Trophoblast cell (in vitro differentiated cells and primary cell): ENCODE measurements around the gene BBX.

Experiments used
- DNase-seq, 2 donors: peaks; one replicate each; pipeline ENCODE4 v3.0.0-alpha.2; 2016
- H2AFZ ChIP-seq: 2 replicates; pipeline ENCODE4 v1.6.1; 2013; ENCODE audit warnings: low read length, moderate library complexity, mild to moderate bottlenecking; ENCODE audit not compliant: insufficient read depth, poor library complexity
- H2AK5ac ChIP-seq: 2 replicates; pipeline ENCODE4 v1.6.1; 2013; ENCODE audit warnings: mild to moderate bottlenecking, low read length
- H2BK120ac ChIP-seq: 2 replicates; pipeline ENCODE4 v1.6.1; 2013; ENCODE audit warnings: low read length, mild to moderate bottlenecking, moderate library complexity; ENCODE audit not compliant: insufficient read depth, poor library complexity
- H2BK12ac ChIP-seq: 2 replicates; pipeline ENCODE4 v1.6.1; 2013; ENCODE audit warnings: mild to moderate bottlenecking, low read length, moderate library complexity
- H2BK5ac ChIP-seq: 2 replicates; pipeline ENCODE4 v1.6.1; 2013; ENCODE audit warnings: low read length, low read depth, moderate library complexity, mild to moderate bottlenecking; ENCODE audit not compliant: poor library complexity
- H3K14ac ChIP-seq: 2 replicates; pipeline ENCODE4 v1.6.1; 2013; ENCODE audit warnings: mild to moderate bottlenecking, low read length
- H3K18ac ChIP-seq: 2 replicates; pipeline ENCODE4 v1.6.1; 2013; ENCODE audit warnings: mild to moderate bottlenecking, low read length
- H3K23ac ChIP-seq: 2 replicates; pipeline ENCODE4 v1.6.1; 2013; ENCODE audit warnings: low read length
- H3K27ac ChIP-seq: 2 replicates; pipeline ENCODE4 v1.5.1; 2013; ENCODE audit warnings: low read depth, mild to moderate bottlenecking, inconsistent platforms, low read length, moderate library complexity
- H3K27me3 ChIP-seq: 2 replicates; pipeline ENCODE4 v1.6.1; 2013; ENCODE audit warnings: inconsistent platforms, mild to moderate bottlenecking, low read length, moderate library complexity; ENCODE audit not compliant: insufficient read depth
- H3K36me3 ChIP-seq, 2 experiments: 1 replicate in 1 of 2; 2 replicates in 1 of 2; pipeline ENCODE4 v1.6.1; 2013; ENCODE audit warnings: low read length in 2 of 2, mild to moderate bottlenecking in 2 of 2, moderate library complexity in 1 of 2; ENCODE audit not compliant: insufficient read depth in 2 of 2, control insufficient read depth in 1 of 2
- H3K4ac ChIP-seq: 2 replicates; pipeline ENCODE4 v1.6.1; 2013; ENCODE audit warnings: low read depth, mild to moderate bottlenecking, low read length, moderate library complexity
- H3K4me1 ChIP-seq, 2 experiments: 1 replicate in 1 of 2; 2 replicates in 1 of 2; pipeline ENCODE4 v1.6.1; 2013; ENCODE audit warnings: low read length in 2 of 2, mild to moderate bottlenecking in 2 of 2, moderate library complexity in 1 of 2; ENCODE audit not compliant: insufficient read depth in 2 of 2, control insufficient read depth in 1 of 2
- H3K4me2 ChIP-seq: 2 replicates; pipeline ENCODE4 v1.6.1; 2013; ENCODE audit warnings: inconsistent platforms, mild to moderate bottlenecking, low read length, moderate library complexity
- H3K4me3 ChIP-seq: 2 replicates; pipeline ENCODE4 v1.5.1; 2013; ENCODE audit warnings: mild to moderate bottlenecking, low read depth, low read length, inconsistent platforms
- H3K79me1 ChIP-seq: one replicate; pipeline ENCODE4 v1.6.1; 2013; ENCODE audit warnings: low read length
- H3K79me2 ChIP-seq: 2 replicates; pipeline ENCODE4 v1.6.1; 2013; ENCODE audit warnings: low read length, mild to moderate bottlenecking; ENCODE audit not compliant: control insufficient read depth, insufficient read depth, poor library complexity
- H3K9ac ChIP-seq: 2 replicates; pipeline ENCODE4 v1.6.1; 2013; ENCODE audit warnings: mild to moderate bottlenecking, low read length
- H3K9me3 ChIP-seq: 2 replicates; pipeline ENCODE4 v1.6.1; 2013; ENCODE audit warnings: low read depth, mild to moderate bottlenecking, control low read depth, inconsistent platforms, low read length; ENCODE audit not compliant: insufficient read depth
- H4K12ac ChIP-seq: 2 replicates; pipeline ENCODE4 v1.6.1; 2013; ENCODE audit warnings: low read depth, mild to moderate bottlenecking, low read length, moderate library complexity
- H4K8ac ChIP-seq: 2 replicates; pipeline ENCODE4 v1.6.1; 2013; ENCODE audit warnings: low read depth, mild to moderate bottlenecking, low read length, moderate library complexity
- H4K91ac ChIP-seq: one replicate; pipeline ENCODE4 v1.6.1; 2013; ENCODE audit warnings: low read depth, mild to moderate bottlenecking, low read length, moderate library complexity
- WGBS: extraction: QIAGEN DNeasy Blood & Tissue Kit; methylation state at CpG from one replicate; pipeline ENCODE4 v1.1.7; 2013; ENCODE audit warnings: missing lambda C conversion rate; ENCODE audit not compliant: insufficient read length, insufficient coverage; ENCODE audit errors: extremely low coverage; 5-methylcytosine and 5-hydroxymethylcytosine counted together

The BBX gene

DNA sequence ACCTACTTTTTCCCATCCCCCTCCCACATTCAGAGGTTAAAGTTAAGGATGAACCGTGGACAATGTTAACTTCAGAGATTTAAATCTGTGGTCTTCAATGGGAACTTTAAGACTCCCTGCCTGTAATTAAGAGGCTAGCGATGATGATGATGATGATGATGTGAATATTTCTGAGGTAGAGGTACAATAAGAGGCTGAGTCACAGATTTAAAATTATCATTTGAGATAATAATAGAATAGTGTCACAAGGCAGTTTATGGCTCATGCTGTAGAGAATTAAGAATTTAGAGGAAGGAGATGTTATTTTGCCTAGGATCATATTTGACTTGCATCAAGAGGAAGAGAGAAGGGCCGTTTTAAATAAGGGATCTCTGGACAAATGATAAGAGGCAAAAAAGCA is 146.2 kb downstream of the BBX start:
- no CpG with 5 or more reads among the region's 3 CpGs for WGBS
- Histone ChIP-seq H2BK5ac (no peak overlapping the region), H2BK12ac (no peak overlapping the region), H2BK120ac (no peak overlapping the region), H3K79me2 (no peaks in the 10 kb centered on the region), H3K23ac (no peak overlapping the region), H3K14ac (no peak overlapping the region), H3K79me1 (no peaks in the 10 kb centered on the region), H4K8ac (no peak overlapping the region), H3K4ac (no peak overlapping the region), H3K4me3 (no peak overlapping the region), H3K27me3 (no peaks in the 10 kb centered on the region), H3K9ac (no peak overlapping the region), H2AK5ac (no peak overlapping the region), H3K9me3 (no peaks in the 10 kb centered on the region), H2AFZ (no peak overlapping the region), H4K91ac (no peak overlapping the region), H3K4me2 (no peak overlapping the region), H4K12ac (no peak overlapping the region), H3K18ac (no peak overlapping the region), H3K27ac (no peak overlapping the region), H3K36me3 (no peaks in the 10 kb centered on the region), H3K4me1 (no peaks in the 10 kb centered on the region)
- DNase-seq: no peak

DNA sequence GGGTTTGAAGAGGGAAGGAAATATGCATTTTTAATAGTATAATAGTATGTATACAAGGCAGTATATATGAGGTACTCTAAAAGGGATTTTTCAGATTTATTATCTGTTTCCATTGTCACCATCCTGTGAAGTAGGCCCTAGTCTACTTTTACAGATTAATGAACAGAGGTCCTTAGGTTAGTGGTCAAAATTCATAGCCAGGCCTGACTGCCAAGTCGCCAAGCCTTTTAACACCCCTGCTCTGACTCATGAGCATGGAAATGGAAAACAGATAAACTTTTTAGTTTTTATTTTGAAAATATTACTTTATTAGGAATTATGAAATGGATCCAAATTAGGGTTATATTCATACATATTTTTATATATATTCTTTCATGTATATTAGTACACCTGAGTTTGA is 146.9 kb downstream of the BBX start:
- Histone ChIP-seq H3K9ac (no peak overlapping the region), H3K23ac (no peak overlapping the region), H3K9me3 (no peaks in the 10 kb centered on the region), H3K4me3 (no peak overlapping the region), H3K4ac (no peak overlapping the region), H3K14ac (no peak overlapping the region), H3K27me3 (no peaks in the 10 kb centered on the region), H4K12ac (no peak overlapping the region), H3K79me1 (no peaks in the 10 kb centered on the region), H3K18ac (no peak overlapping the region), H2AFZ (no peak overlapping the region), H3K4me2 (no peak overlapping the region), H3K4me1 (no peaks in the 10 kb centered on the region), H2BK120ac (no peak overlapping the region), H4K8ac (no peak overlapping the region), H4K91ac (no peak overlapping the region), H3K79me2 (no peaks in the 10 kb centered on the region), H2BK5ac (no peak overlapping the region), H3K27ac (no peak overlapping the region), H2AK5ac (no peak overlapping the region), H3K36me3 (no peaks in the 10 kb centered on the region), H2BK12ac (no peak overlapping the region)
- WGBS: no CpG with 5 or more reads among the region's 1 CpG
- no peak for DNase-seq

- Histone ChIP-seq H3K27ac (no peak overlapping the region), H3K27me3 (no peaks in the 10 kb centered on the region), H4K91ac (no peak overlapping the region), H3K4me3 (no peak overlapping the region), H3K9ac (no peak overlapping the region), H4K12ac (no peak overlapping the region), H2BK5ac (no peak overlapping the region), H2BK12ac (no peak overlapping the region), H3K9me3 (no peaks in the 10 kb centered on the region), H3K4me1 (no peaks in the 10 kb centered on the region), H3K4me2 (no peak overlapping the region), H3K23ac (no peak overlapping the region), H2AK5ac (no peak overlapping the region), H2AFZ (no peak overlapping the region), H3K79me1 (no peaks in the 10 kb centered on the region), H3K79me2 (no peaks in the 10 kb centered on the region), H3K4ac (no peak overlapping the region), H3K18ac (no peak overlapping the region), H2BK120ac (no peak overlapping the region), H4K8ac (no peak overlapping the region), H3K14ac (no peak overlapping the region), H3K36me3 (no peaks in the 10 kb centered on the region)
- no peak for DNase-seq
- WGBS: no CpG with 5 or more reads among the region's 3 CpGs
Measured at GRCh38 chr3:107670986-107671385, 148.2 kb downstream of the BBX start.

- no CpG with 5 or more reads among the region's 7 CpGs for WGBS
- no peaks in the 10 kb centered on the region for H3K79me1 ChIP-seq
- no peak overlapping the region for H3K9ac ChIP-seq
- H3K4me2 ChIP-seq: no peak overlapping the region
- no peak overlapping the region for H2BK5ac ChIP-seq
- H2BK12ac ChIP-seq: no peak overlapping the region
- no peak overlapping the region for H4K12ac ChIP-seq
- H3K4me1 ChIP-seq: no peaks in the 10 kb centered on the region
- H2BK120ac ChIP-seq: no peak overlapping the region
- no peaks in the 10 kb centered on the region for H3K27me3 ChIP-seq
- H4K8ac ChIP-seq: no peak overlapping the region
- DNase-seq: no peak
- no peak overlapping the region for H2AK5ac ChIP-seq
- no peak overlapping the region for H2AFZ ChIP-seq
- H3K36me3 ChIP-seq: no peaks in the 10 kb centered on the region
- no peak overlapping the region for H3K4me3 ChIP-seq
- no peaks in the 10 kb centered on the region for H3K9me3 ChIP-seq
- H4K91ac ChIP-seq: no peak overlapping the region
- no peak overlapping the region for H3K27ac ChIP-seq
- H3K79me2 ChIP-seq: no peaks in the 10 kb centered on the region
- H3K23ac ChIP-seq: no peak overlapping the region
- H3K4ac ChIP-seq: no peak overlapping the region
- H3K18ac ChIP-seq: no peak overlapping the region
- H3K14ac ChIP-seq: no peak overlapping the region
Measured at GRCh38 chr3:107674371-107674770, 151.6 kb downstream of the BBX start.
